C1 segment of cervical spinal cord (tissue), 14 donors: ENCODE data around the gene EVA1A.
"Not testable (repeated sequence)": the region's sequence is repeated elsewhere in the genome, so short reads cannot be mapped to it uniquely, and the experiment has no call there.

ENCODE experiments used
- DNase-seq, 14 donors: peaks; one replicate each; lab custom pipeline; 2025; lab: John Stamatoyannopoulos, UW

EVA1A gene

GRCh38 chr2:75517547-75518230 is 43.0 kb downstream of the EVA1A start:
- DNase-seq: no peak

GRCh38 chr2:75516378-75517360 is 44.1 kb downstream of the EVA1A start:
- no peak for DNase-seq

GRCh38 chr2:75515584-75516368 is 45.0 kb downstream of the EVA1A start:
- DNase-seq: no peak

GRCh38 chr2:75513616-75514170 is 47.0 kb downstream of the EVA1A start:
- no peak for DNase-seq

GRCh38 chr2:75512455-75513212 is 48.1 kb downstream of the EVA1A start:
- DNase-seq: no peak

- no peak for DNase-seq
These were observed 54.5 kb downstream of the EVA1A start for GRCh38 chr2:75506101-75506697.

GRCh38 chr2:75505012-75505411 is 55.7 kb downstream of the EVA1A start:
- no peak for DNase-seq

GRCh38 chr2:75503048-75503607 is 57.6 kb downstream of the EVA1A start:
- DNase-seq: no peak

GRCh38 chr2:75500633-75501032 is 60.1 kb downstream of the EVA1A start:
- no peak for DNase-seq

- no peak for DNase-seq
These were observed 61.2 kb downstream of the EVA1A start for GRCh38 chr2:75499534-75499933.

- DNase-seq: no peak
These were observed 61.8 kb downstream of the EVA1A start for GRCh38 chr2:75498907-75499306.

- no peak for DNase-seq
These were observed 63.5 kb downstream of the EVA1A start for GRCh38 chr2:75497256-75497655.

GRCh38 chr2:75495862-75496261 is 64.9 kb downstream of the EVA1A start:
- DNase-seq: no peak

- no peak for DNase-seq
These were observed 66.5 kb downstream of the EVA1A start for GRCh38 chr2:75494137-75494769.

GRCh38 chr2:75493230-75493629 is 67.5 kb downstream of the EVA1A start:
- no peak for DNase-seq

- no peak for DNase-seq
These were observed 69.5 kb downstream of the EVA1A start for GRCh38 chr2:75491129-75491753.

- DNase-seq: no peak
These were observed 71.0 kb downstream of the EVA1A start for GRCh38 chr2:75489721-75490120.

- DNase-seq: no peak
These were observed 72.6 kb downstream of the EVA1A start for GRCh38 chr2:75488157-75488556.

GRCh38 chr2:75486735-75487134 is 74.0 kb downstream of the EVA1A start:
- not testable (repeated sequence) for DNase-seq
